GM13976 (cell line): Measurements from ENCODE around the gene LAGE3.

Experiments
- DNase-seq: peaks from one replicate; pipeline ENCODE4 v3.0.0; 2012; ENCODE audit warnings: low spot score
- in situ Hi-C: fragments of 300-500 bp; cut with MboI; formaldehyde crosslinking; loops from one replicate; pipeline ENCODE4 v1.12.0; 2022; ENCODE audit warnings: low sequenced_read_pairs, mixed read lengths, inconsistent platforms; ENCODE audit not compliant: unreplicated experiment
- TF ChIP-seq, protein P1 (sequence below): IDR thresholded peaks from 2 replicates; pipeline ENCODE4 v1.5.1; 2012; ENCODE audit warnings: borderline replicate concordance, mild to moderate bottlenecking; ENCODE audit not compliant: insufficient read depth; ENCODE audit errors: extremely low read depth, missing control alignments, control extremely low read depth

Gene LAGE3

DNA sequence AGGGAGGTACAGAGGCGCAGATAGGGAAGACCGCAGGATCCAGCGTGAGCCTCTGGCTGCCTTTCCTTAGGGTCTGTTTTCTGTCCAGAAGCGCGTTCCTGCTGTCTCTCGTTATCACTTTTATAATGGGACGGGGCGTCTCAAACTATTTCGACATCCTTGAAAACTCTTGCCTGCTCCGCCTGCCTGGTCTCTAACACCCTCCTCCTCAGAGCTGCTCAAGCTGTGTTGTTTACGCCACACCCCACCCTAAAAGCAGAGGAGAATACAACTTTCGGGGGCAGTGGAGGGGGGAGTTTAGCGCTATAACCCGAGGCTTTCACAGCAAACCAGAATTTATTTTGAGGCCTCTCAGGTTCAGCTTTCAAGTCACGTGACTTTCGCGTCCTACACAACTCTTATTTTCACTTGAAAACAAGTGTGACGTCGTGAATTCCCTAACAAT lies 37.6 kb upstream of the LAGE3 start:
- in situ Hi-C loops = no loop called here
- DNase-seq = no peak
- TF ChIP-seq, protein P1, sequence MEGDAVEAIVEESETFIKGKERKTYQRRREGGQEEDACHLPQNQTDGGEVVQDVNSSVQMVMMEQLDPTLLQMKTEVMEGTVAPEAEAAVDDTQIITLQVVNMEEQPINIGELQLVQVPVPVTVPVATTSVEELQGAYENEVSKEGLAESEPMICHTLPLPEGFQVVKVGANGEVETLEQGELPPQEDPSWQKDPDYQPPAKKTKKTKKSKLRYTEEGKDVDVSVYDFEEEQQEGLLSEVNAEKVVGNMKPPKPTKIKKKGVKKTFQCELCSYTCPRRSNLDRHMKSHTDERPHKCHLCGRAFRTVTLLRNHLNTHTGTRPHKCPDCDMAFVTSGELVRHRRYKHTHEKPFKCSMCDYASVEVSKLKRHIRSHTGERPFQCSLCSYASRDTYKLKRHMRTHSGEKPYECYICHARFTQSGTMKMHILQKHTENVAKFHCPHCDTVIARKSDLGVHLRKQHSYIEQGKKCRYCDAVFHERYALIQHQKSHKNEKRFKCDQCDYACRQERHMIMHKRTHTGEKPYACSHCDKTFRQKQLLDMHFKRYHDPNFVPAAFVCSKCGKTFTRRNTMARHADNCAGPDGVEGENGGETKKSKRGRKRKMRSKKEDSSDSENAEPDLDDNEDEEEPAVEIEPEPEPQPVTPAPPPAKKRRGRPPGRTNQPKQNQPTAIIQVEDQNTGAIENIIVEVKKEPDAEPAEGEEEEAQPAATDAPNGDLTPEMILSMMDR = no peak

- in situ Hi-C loops = no loop called here
- TF ChIP-seq, protein P1 = no peak
- DNase-seq = peak; percentile 92
These were observed 37.0 kb upstream of the LAGE3 start, which contains the start of gene FAM3A for GRCh38 chrX:154515966-154516655. Gene FAM3A, minus strand, starts transcription at chrX:154516232. Its CDS starts 460 bp downstream, at chrX:154515772.

- in situ Hi-C loops = no loop called here
- TF ChIP-seq, protein P1 = no peak
- DNase-seq = no peak
These were observed 36.2 kb upstream of the LAGE3 start for GRCh38 chrX:154515090-154515965.

- no peak for DNase-seq
- TF ChIP-seq, protein P1 = no peak
- in situ Hi-C loops = no loop called here
These were observed 34.6 kb upstream of the LAGE3 start for GRCh38 chrX:154513716-154514115.

- no peak for DNase-seq
- in situ Hi-C loops = no loop called here
- TF ChIP-seq, protein P1 = no peak
These were observed 33.9 kb upstream of the LAGE3 start for GRCh38 chrX:154512879-154513553.

DNA sequence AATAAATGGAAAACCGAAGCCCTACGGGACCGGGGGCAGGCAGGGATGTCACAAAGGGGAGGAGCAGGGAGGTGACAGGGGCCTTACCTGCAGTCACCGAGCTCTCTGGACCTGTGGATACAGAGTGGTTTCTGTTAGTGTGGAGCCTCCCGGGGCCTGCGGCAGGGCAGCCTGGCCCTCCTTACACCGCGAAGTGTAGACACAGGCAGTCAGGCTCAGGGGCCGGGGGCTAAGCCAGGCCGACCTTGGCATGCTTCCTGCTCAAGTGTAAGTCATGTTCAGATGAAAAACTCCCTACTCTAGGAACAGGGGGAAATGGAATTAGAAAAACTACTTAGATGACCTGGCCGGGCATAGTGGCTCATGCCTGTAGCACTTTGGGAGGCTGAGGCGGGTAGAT lies 32.7 kb upstream of the LAGE3 start:
- no peak for DNase-seq
- TF ChIP-seq, protein P1 = no peak
- in situ Hi-C loops = no loop called here
